Keratinocyte (primary cell): Measurements from ENCODE around the gene AUNIP. TPM values are rescaled to one million over a fixed set of nuclear protein-coding genes. Genes with fewer than 3 reads are reported as not detected.

Source experiments
- DNase-seq: peaks from one replicate; pipeline ENCODE4 v3.0.0-alpha.2; 2011; ENCODE audit warnings: low read depth, missing footprints, low spot score
- FAIRE-seq: peaks from 2 replicates; lab custom pipeline; 2011; peaks lifted over from hg19 to GRCh38; lab: Jason Lieb, UNC
- H2AFZ ChIP-seq: 2 replicates; pipeline ENCODE4 v1.6.0; 2012; ENCODE audit warnings: low read length, control low read depth, inconsistent platforms; ENCODE audit not compliant: control insufficient read depth
- H3K27ac ChIP-seq: 2 replicates; pipeline ENCODE4 v1.5.1; 2011; ENCODE audit warnings: low read length; ENCODE audit not compliant: control insufficient read depth, insufficient read depth
- H3K27me3 ChIP-seq: 3 replicates; pipeline ENCODE4 v1.6.0; 2011; ENCODE audit warnings: low read length; ENCODE audit not compliant: control insufficient read depth, insufficient read depth; ENCODE audit errors: extremely low read depth
- H3K36me3 ChIP-seq, 2 experiments: 2 replicates in 1 of 2; 3 replicates in 1 of 2; pipeline ENCODE4 v1.5.1; 2011; ENCODE audit warnings: low read length in 2 of 2, mild to moderate bottlenecking in 1 of 2; ENCODE audit not compliant: control insufficient read depth in 2 of 2, insufficient read depth in 2 of 2; ENCODE audit errors: extremely low read depth in 1 of 2
- H3K4me1 ChIP-seq: 3 replicates; pipeline ENCODE4 v1.5.1; 2011; ENCODE audit warnings: low read length; ENCODE audit not compliant: control insufficient read depth, insufficient read depth; ENCODE audit errors: extremely low read depth
- H3K4me2 ChIP-seq: 3 replicates; pipeline ENCODE4 v1.6.0; 2011; ENCODE audit warnings: low read depth, low read length; ENCODE audit not compliant: control insufficient read depth, insufficient read depth; ENCODE audit errors: extremely low read depth
- H3K4me3 ChIP-seq, 3 experiments: fragments of 200-600 bp in 1 of 3; sonication (generic) in 1 of 3; 2 replicates in 2 of 3; 3 replicates in 1 of 3; pipeline ENCODE4 v1.5.1; 2011 to 2016; ENCODE audit warnings: low read length in 3 of 3, mild to moderate bottlenecking in 3 of 3, control low read depth in 2 of 3, inconsistent platforms in 1 of 3, low read depth in 1 of 3, mixed read lengths in 1 of 3, mixed run types in 1 of 3, moderate library complexity in 1 of 3; ENCODE audit not compliant: control insufficient read depth in 2 of 3, insufficient read depth in 2 of 3; ENCODE audit errors: extremely low read depth in 1 of 3
- H3K79me2 ChIP-seq: 2 replicates; pipeline ENCODE4 v1.6.0; 2012; ENCODE audit warnings: low read length; ENCODE audit not compliant: control insufficient read depth, insufficient read depth
- H3K9ac ChIP-seq: 3 replicates; pipeline ENCODE4 v1.6.0; 2011; ENCODE audit warnings: low read length; ENCODE audit not compliant: control insufficient read depth, insufficient read depth; ENCODE audit errors: extremely low read depth
- H3K9me1 ChIP-seq: 3 replicates; pipeline ENCODE4 v1.6.0; 2011; ENCODE audit warnings: low read length; ENCODE audit not compliant: control insufficient read depth, insufficient read depth; ENCODE audit errors: extremely low read depth
- H3K9me3 ChIP-seq: 2 replicates; pipeline ENCODE4 v1.5.1; 2012; ENCODE audit warnings: low read depth, low read length; ENCODE audit not compliant: control insufficient read depth
- H4K20me1 ChIP-seq: 3 replicates; pipeline ENCODE4 v1.6.0; 2011; ENCODE audit warnings: low read length; ENCODE audit not compliant: control insufficient read depth, insufficient read depth; ENCODE audit errors: extremely low read depth
- EZH2 ChIP-seq: IDR thresholded peaks from one replicate; pipeline ENCODE4 v1.6.1; 2012; ENCODE audit warnings: inconsistent platforms, mild to moderate bottlenecking, low read length, moderate library complexity
- dilution Hi-C: fragments of 300-500 bp; cut with MboI; formaldehyde crosslinking; loops from one replicate; pipeline ENCODE4 v1.7.0; 2020; ENCODE audit warnings: low sequenced_read_pairs; ENCODE audit not compliant: extremely low pct_ligation_motif_present
- polyA plus RNA-seq, 5 experiments: library from polyadenylated mRNA; depleted of rRNA in 3 of 5; stranded (reverse) in 3 of 5; stranded (forward) in 1 of 5; unstranded in 1 of 5; fragments of >200 nt; gene quantifications; 1 replicate in 1 of 5; 2 replicates in 3 of 5; 3 replicates in 1 of 5; pipeline versions ENCODE4 v1.2.1 to v1.2.3, GENCODE V29; 2011 to 2012; ENCODE audit warnings: missing spikeins in 2 of 5, low read depth in 1 of 5, low replicate concordance in 1 of 5
- TF ChIP-seq, protein P1 (sequence below), 3 experiments: IDR thresholded peaks in 1 of 3; conservative IDR thresholded peaks in 1 of 3; optimal IDR thresholded peaks in 1 of 3; 2 replicates in 2 of 3; 3 replicates in 1 of 3; pipeline versions ENCODE3 to v1.5.1; 2011; ENCODE audit warnings: low read length in 3 of 3, mild to moderate bottlenecking in 3 of 3, moderate library complexity in 2 of 3, control low read depth in 1 of 3, inconsistent platforms in 1 of 3; ENCODE audit not compliant: insufficient read depth in 2 of 3; ENCODE audit errors: extremely low read depth in 1 of 3

AUNIP gene
- polyA plus RNA-seq, 1 donor (not counting 4 experiments of a cell fraction or from before 2014, with no cell fraction given), result 9.3 TPM

DNA sequence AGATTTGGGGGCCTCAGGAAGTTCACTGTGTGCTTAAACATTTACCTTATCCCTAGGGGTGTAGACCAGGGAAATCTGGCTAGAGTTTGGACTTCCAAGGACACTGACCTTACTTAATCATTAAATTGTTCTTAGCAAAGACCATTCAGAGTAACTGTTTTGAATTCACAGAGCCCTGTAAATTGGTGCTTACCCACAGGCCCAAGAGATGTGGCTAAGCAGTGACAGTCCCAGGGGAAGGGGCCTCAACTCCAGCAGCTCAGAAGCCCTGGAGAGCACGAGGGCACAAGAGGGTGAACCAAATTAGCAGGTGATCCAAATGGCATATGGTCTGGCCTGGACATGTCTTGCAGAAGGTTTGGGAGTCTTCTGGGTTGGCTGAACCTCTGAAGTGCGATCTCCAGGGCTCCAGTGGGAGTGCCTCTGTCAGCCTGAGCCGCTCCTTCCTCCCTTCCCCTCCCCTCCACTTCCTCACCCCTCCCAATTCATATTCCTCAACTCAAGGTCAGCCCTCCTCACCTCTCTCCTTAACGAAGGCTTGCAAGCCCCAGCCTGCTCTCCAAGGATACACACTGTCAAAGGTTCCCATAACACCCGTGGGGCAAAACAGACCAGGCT, 11.9 kb upstream of the AUNIP start:
- Histone ChIP-seq H3K9me1 (no peaks in the 10 kb centered on the region), H3K27ac (peak overlapping the region; percentile 47), H2AFZ (peak overlapping the region; percentile 31), H3K36me3 (peaks cover 12% of the 10 kb centered on the region in 2 experiments), H3K4me3 (peak overlapping the region in 1 of 3 experiments; percentile 31), H3K4me2 (peak overlapping the region; percentile 72), H3K79me2 (peaks cover 10% of the 10 kb centered on the region), H3K4me1 (peaks cover 44% of the 10 kb centered on the region), H3K27me3 (no peaks in the 10 kb centered on the region), H3K9me3 (no peaks in the 10 kb centered on the region), H4K20me1 (no peaks in the 10 kb centered on the region), H3K9ac (peak overlapping the region; percentile 31)
- FAIRE-seq (peak; percentile 53), DNase-seq (no peak)
- TF ChIP-seq, protein P1, sequence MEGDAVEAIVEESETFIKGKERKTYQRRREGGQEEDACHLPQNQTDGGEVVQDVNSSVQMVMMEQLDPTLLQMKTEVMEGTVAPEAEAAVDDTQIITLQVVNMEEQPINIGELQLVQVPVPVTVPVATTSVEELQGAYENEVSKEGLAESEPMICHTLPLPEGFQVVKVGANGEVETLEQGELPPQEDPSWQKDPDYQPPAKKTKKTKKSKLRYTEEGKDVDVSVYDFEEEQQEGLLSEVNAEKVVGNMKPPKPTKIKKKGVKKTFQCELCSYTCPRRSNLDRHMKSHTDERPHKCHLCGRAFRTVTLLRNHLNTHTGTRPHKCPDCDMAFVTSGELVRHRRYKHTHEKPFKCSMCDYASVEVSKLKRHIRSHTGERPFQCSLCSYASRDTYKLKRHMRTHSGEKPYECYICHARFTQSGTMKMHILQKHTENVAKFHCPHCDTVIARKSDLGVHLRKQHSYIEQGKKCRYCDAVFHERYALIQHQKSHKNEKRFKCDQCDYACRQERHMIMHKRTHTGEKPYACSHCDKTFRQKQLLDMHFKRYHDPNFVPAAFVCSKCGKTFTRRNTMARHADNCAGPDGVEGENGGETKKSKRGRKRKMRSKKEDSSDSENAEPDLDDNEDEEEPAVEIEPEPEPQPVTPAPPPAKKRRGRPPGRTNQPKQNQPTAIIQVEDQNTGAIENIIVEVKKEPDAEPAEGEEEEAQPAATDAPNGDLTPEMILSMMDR (optimal IDR thresholded peaks at IDR 0.05 in 1 of 3, IDR thresholded peaks at IDR 0.05 in 1 of 3, conservative IDR thresholded peaks at IDR 0.05 in 1 of 3; ENCODE audit: extremely low read depth in 1 of 3, insufficient read depth in 2 of 3, low read length in 3 of 3), result no peak
- no peak for TF ChIP-seq EZH2
- dilution Hi-C loops, result no loop called here

DNA sequence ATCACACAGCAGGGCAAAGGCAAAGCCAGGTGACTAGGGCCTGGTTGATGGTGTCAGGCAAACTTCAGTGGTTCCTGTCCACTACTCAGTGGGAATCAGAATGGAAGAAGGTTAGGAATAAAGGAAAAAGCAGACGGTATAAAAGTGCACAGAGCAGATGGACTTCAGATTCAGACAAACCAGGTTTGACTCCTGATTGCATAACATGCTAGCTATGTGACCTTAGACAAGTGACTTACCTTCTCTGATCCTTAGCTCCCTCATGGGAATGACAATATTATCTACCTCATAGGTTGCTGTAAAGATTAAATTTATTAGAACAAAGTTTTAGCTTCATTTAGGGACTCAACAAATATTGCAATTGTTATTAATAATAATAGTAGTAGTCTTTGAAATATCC, 11.4 kb upstream of the AUNIP start:
- peaks cover 10% of the 10 kb centered on the region for H3K79me2 ChIP-seq
- no peaks in the 10 kb centered on the region for H3K27me3 ChIP-seq
- no peak overlapping the region for H3K4me2 ChIP-seq
- H3K36me3 ChIP-seq, result peaks cover 12% of the 10 kb centered on the region in 2 experiments
- no peaks in the 10 kb centered on the region for H3K9me1 ChIP-seq
- H3K27ac ChIP-seq, result no peak overlapping the region
- no peak overlapping the region for H3K4me3 ChIP-seq
- H2AFZ ChIP-seq, result no peak overlapping the region
- H3K4me1 ChIP-seq, result peaks cover 42% of the 10 kb centered on the region
- TF ChIP-seq, protein P1 (optimal IDR thresholded peaks at IDR 0.05 in 1 of 3, IDR thresholded peaks at IDR 0.05 in 1 of 3, conservative IDR thresholded peaks at IDR 0.05 in 1 of 3; ENCODE audit: extremely low read depth in 1 of 3, insufficient read depth in 2 of 3, low read length in 3 of 3), result no peak
- TF ChIP-seq EZH2, result no peak
- H4K20me1 ChIP-seq, result no peaks in the 10 kb centered on the region
- FAIRE-seq (no peak), DNase-seq (no peak)
- no peak overlapping the region for H3K9ac ChIP-seq
- H3K9me3 ChIP-seq, result no peaks in the 10 kb centered on the region
- dilution Hi-C loops, result no loop called here
